ENCODE data around the gene CSNK1G2. TPM values are rescaled to one million over a fixed set of nuclear protein-coding genes. Genes with fewer than 3 reads are reported as not detected.
A peak's percentile ranks its signal among the peaks of the same experiment; 100 is the strongest.

Gene CSNK1G2
- total RNA-seq, 5 donors from 2014 or later (not counting 1 experiment from before 2014, with no cell fraction given), result 104 to 181 (median 161) TPM

DNA sequence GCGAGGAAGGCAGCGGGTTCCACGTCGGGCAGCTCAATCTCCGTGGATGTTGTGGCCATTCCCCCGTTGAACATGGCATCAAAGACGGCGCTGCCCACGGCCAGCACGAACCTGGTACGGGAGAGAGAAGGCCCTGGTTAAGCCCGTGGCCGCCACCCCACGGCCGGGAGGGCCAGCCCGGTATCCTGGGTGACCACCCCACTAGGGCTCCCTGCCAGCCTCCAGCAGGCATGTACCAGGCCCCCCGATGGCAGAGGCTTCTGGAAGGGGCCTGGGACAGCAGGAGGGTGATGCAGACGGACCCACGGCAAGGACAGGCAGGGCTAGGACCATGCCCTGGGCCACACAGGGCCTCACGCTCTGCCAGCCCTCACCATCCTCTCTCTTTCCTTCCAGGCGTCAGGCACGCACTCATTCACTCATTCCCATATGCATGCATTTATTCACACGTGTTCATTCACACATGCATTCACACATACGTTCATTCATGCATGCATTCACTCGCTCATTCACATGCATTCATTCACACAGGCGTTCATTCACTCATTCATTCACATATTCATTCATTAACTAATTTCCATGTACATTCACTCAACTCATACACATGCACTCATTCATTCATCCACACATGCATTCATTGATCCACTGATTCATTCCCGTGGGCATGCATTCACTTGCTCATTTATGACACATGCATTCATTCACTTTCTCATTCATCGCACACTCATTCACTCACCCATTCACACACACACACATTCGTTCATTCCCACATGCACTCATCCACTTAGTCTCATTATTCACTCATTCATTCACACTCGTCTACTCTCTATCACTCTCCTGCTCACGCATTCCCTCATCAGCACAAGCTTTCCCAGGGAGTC, 56.6 kb downstream of the CSNK1G2 start:
- Histone ChIP-seq H3K4me3 (ENCODE audit: control insufficient read depth in 1 of 2, extremely low read depth in 1 of 2, low read length in 1 of 2) (no peak overlapping the region), H3K27me3 (replicated peaks in 1 of 2; ENCODE audit: control insufficient read depth in 2 of 2, extremely low read depth in 1 of 2, insufficient read depth in 2 of 2, low read length in 1 of 2) (no peaks in the 10 kb centered on the region), H3K9me3 (no peaks in the 10 kb centered on the region), H3K4me1 (ENCODE audit: control insufficient read depth in 1 of 2, extremely low read depth in 1 of 2, insufficient read depth in 2 of 2, low read length in 2 of 2) (no peaks in the 10 kb centered on the region), H3K36me3 (ENCODE audit: control insufficient read depth in 2 of 2, extremely low read depth in 1 of 2, insufficient read depth in 1 of 2, low read length in 1 of 2) (peaks cover 13 to 24% of the 10 kb centered on the region in 2 donors), H3K27ac (ENCODE audit: low read length) (no peak overlapping the region)
- no peaks in the 10 kb centered on the region for H3K9me3 Mint-ChIP-seq
- peaks cover 19% of the 10 kb centered on the region for H3K36me3 Mint-ChIP-seq
- CTCF ChIA-PET, result no interaction called here
- peaks cover 0 to 8% (median 0%) of the 10 kb centered on the region in 3 donors for H3K4me1 Mint-ChIP-seq
- no peak overlapping the region for H3K4me3 Mint-ChIP-seq
- POLR2A ChIA-PET, result no interaction called here
- H3K27me3 Mint-ChIP-seq, result no peaks in the 10 kb centered on the region
- DNase-seq (no peak), ATAC-seq (replicated peaks in 1 of 4) (no peak)
- H3K27ac Mint-ChIP-seq, result no peak overlapping the region
- 94% methylated on average over 28 of the region's 31 CpGs for WGBS (ENCODE audit: insufficient coverage)

- H3K27ac ChIP-seq (ENCODE audit: low read length), result no peak overlapping the region
- ATAC-seq (replicated peaks in 1 of 4) (peak in 1 of 4 experiments; percentile 20), DNase-seq (no peak)
- Mint-ChIP-seq H3K36me3 (peaks cover 23% of the 10 kb centered on the region), H3K27ac (no peak overlapping the region), H3K9me3 (no peaks in the 10 kb centered on the region), H3K27me3 (no peaks in the 10 kb centered on the region), H3K4me3 (peak overlapping the region in 1 of 3 donors; percentile 54), H3K4me1 (peaks cover 0 to 8% (median 0%) of the 10 kb centered on the region in 3 donors)
- H3K27me3 ChIP-seq (replicated peaks in 1 of 2; ENCODE audit: control insufficient read depth in 2 of 2, extremely low read depth in 1 of 2, insufficient read depth in 2 of 2, low read length in 1 of 2), result no peaks in the 10 kb centered on the region
- POLR2A ChIA-PET, result no interaction called here
- no peak overlapping the region for H3K4me3 ChIP-seq (ENCODE audit: control insufficient read depth in 1 of 2, extremely low read depth in 1 of 2, low read length in 1 of 2)
- H3K9me3 ChIP-seq, result no peaks in the 10 kb centered on the region
- H3K4me1 ChIP-seq (ENCODE audit: control insufficient read depth in 1 of 2, extremely low read depth in 1 of 2, insufficient read depth in 2 of 2, low read length in 2 of 2), result no peaks in the 10 kb centered on the region
- WGBS (ENCODE audit: insufficient coverage), result 95% methylated on average over 45 of the region's 52 CpGs
- CTCF ChIA-PET, result no interaction called here
- H3K36me3 ChIP-seq (ENCODE audit: control insufficient read depth in 2 of 2, extremely low read depth in 1 of 2, insufficient read depth in 1 of 2, low read length in 1 of 2), result peaks cover 13 to 18% of the 10 kb centered on the region in 2 donors
These were observed 58.0 kb downstream of the CSNK1G2 start for GRCh38 chr19:1998712-1999708.

- CTCF ChIA-PET, result no interaction called here
- H3K9me3 Mint-ChIP-seq, result no peaks in the 10 kb centered on the region
- no peaks in the 10 kb centered on the region for H3K27me3 Mint-ChIP-seq
- peaks cover 24% of the 10 kb centered on the region for H3K36me3 Mint-ChIP-seq
- no peaks in the 10 kb centered on the region for H3K9me3 ChIP-seq
- H3K27me3 ChIP-seq (replicated peaks in 1 of 2; ENCODE audit: control insufficient read depth in 2 of 2, extremely low read depth in 1 of 2, insufficient read depth in 2 of 2, low read length in 1 of 2), result no peaks in the 10 kb centered on the region
- H3K27ac ChIP-seq (ENCODE audit: low read length), result no peak overlapping the region
- no peak overlapping the region for H3K27ac Mint-ChIP-seq
- ATAC-seq (replicated peaks in 1 of 4), result no peak
- no peak overlapping the region for H3K4me3 Mint-ChIP-seq
- POLR2A ChIA-PET, result no interaction called here
- no peak for DNase-seq
- H3K4me3 ChIP-seq (ENCODE audit: control insufficient read depth in 1 of 2, extremely low read depth in 1 of 2, low read length in 1 of 2), result no peak overlapping the region
- WGBS (ENCODE audit: insufficient coverage), result 86% methylated on average over 22 of the region's 26 CpGs
- no peaks in the 10 kb centered on the region for H3K4me1 ChIP-seq (ENCODE audit: control insufficient read depth in 1 of 2, extremely low read depth in 1 of 2, insufficient read depth in 2 of 2, low read length in 2 of 2)
- H3K4me1 Mint-ChIP-seq, result peaks cover 0 to 8% (median 0%) of the 10 kb centered on the region in 3 donors
- H3K36me3 ChIP-seq (ENCODE audit: control insufficient read depth in 2 of 2, extremely low read depth in 1 of 2, insufficient read depth in 1 of 2, low read length in 1 of 2), result peaks cover 13 to 18% of the 10 kb centered on the region in 2 donors
These were observed 59.0 kb downstream of the CSNK1G2 start for GRCh38 chr19:1999856-2000515.

DNA sequence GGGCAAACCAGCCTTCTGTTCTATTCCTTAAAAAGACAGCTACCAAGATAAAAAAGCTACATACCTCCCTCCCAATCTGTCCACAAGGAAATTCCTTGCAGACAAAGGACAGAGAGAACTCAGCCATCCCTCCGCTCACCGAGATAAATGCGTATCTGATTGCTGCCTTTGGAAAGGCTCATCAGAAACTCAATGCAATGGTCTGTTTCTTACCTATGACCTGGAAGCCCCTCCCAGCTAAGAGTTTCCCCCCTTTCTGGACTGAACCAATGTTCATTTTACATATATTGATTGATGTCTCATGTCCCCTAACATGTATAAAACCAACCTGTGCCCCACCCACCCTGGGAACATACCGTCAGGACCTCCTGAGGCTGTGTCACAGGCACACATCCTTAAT, 62.9 kb downstream of the CSNK1G2 start:
- POLR2A ChIA-PET, result interaction anchor here in 1 of 2 donors (0.6 to 0.8 kb wide), 2 partner anchors 10 to 26 kb away, joined by 5 to 8 read pairs; no protein-coding TSS in a partner anchor
- H3K27me3 ChIP-seq (replicated peaks in 1 of 2; ENCODE audit: control insufficient read depth in 2 of 2, extremely low read depth in 1 of 2, insufficient read depth in 2 of 2, low read length in 1 of 2), result no peaks in the 10 kb centered on the region
- Mint-ChIP-seq H3K27me3 (no peaks in the 10 kb centered on the region), H3K4me1 (peaks cover 0 to 5% (median 2%) of the 10 kb centered on the region in 3 donors), H3K4me3 (no peak overlapping the region), H3K27ac (no peak overlapping the region), H3K9me3 (no peaks in the 10 kb centered on the region), H3K36me3 (peaks cover 10% of the 10 kb centered on the region)
- H3K4me3 ChIP-seq (ENCODE audit: control insufficient read depth in 1 of 2, extremely low read depth in 1 of 2, low read length in 1 of 2), result no peak overlapping the region
- CTCF ChIA-PET, result interaction anchor here in 1 of 2 donors (0.7 kb wide), 1 partner anchor 434 kb away, joined by 3 read pairs; no protein-coding TSS in a partner anchor
- H3K9me3 ChIP-seq, result no peaks in the 10 kb centered on the region
- H3K4me1 ChIP-seq (ENCODE audit: control insufficient read depth in 1 of 2, extremely low read depth in 1 of 2, insufficient read depth in 2 of 2, low read length in 2 of 2), result no peaks in the 10 kb centered on the region
- no peak overlapping the region for H3K27ac ChIP-seq (ENCODE audit: low read length)
- peaks cover 4 to 11% of the 10 kb centered on the region in 2 donors for H3K36me3 ChIP-seq (ENCODE audit: control insufficient read depth in 2 of 2, extremely low read depth in 1 of 2, insufficient read depth in 1 of 2, low read length in 1 of 2)
- WGBS (ENCODE audit: insufficient coverage), result 96% methylated on average over 3 of the region's 4 CpGs
- DNase-seq (no peak), ATAC-seq (replicated peaks in 1 of 4) (no peak)

- no peak overlapping the region for H3K27ac ChIP-seq (ENCODE audit: low read length)
- H3K4me3 ChIP-seq (ENCODE audit: control insufficient read depth in 1 of 2, extremely low read depth in 1 of 2, low read length in 1 of 2), result no peak overlapping the region
- DNase-seq, result no peak
- Mint-ChIP-seq H3K4me3 (no peak overlapping the region), H3K9me3 (no peaks in the 10 kb centered on the region), H3K4me1 (peaks cover 8 to 27% (median 18%) of the 10 kb centered on the region in 3 donors), H3K36me3 (peaks cover 8% of the 10 kb centered on the region), H3K27me3 (no peaks in the 10 kb centered on the region), H3K27ac (no peak overlapping the region)
- ChIA-PET POLR2A (interaction anchor here in 1 of 2 donors (0.6 kb wide), 1 partner anchor 14 kb away, joined by 3 read pairs; no protein-coding TSS in a partner anchor), CTCF (interaction anchor here in 1 of 2 donors (0.7 kb wide), 1 partner anchor 22 kb away, joined by 3 read pairs; no protein-coding TSS in a partner anchor)
- no peaks in the 10 kb centered on the region for H3K27me3 ChIP-seq (replicated peaks in 1 of 2; ENCODE audit: control insufficient read depth in 2 of 2, extremely low read depth in 1 of 2, insufficient read depth in 2 of 2, low read length in 1 of 2)
- H3K9me3 ChIP-seq, result no peaks in the 10 kb centered on the region
- WGBS (ENCODE audit: insufficient coverage), result over 99% methylated on average over 13 of the region's 20 CpGs
- ATAC-seq (replicated peaks in 1 of 4), result no peak
- H3K4me1 ChIP-seq (ENCODE audit: control insufficient read depth in 1 of 2, extremely low read depth in 1 of 2, insufficient read depth in 2 of 2, low read length in 2 of 2), result peaks cover 0 to 18% of the 10 kb centered on the region in 2 experiments
- no peaks in the 10 kb centered on the region for H3K36me3 ChIP-seq (ENCODE audit: control insufficient read depth in 2 of 2, extremely low read depth in 1 of 2, insufficient read depth in 1 of 2, low read length in 1 of 2)
These were observed 69.2 kb downstream of the CSNK1G2 start for GRCh38 chr19:2010135-2010668.

Measured in T-cell (primary cell).